Brain microvascular endothelial cell (primary cell): ENCODE data around the gene TAGAP.
A peak's percentile ranks its signal among the peaks of the same experiment; 100 is the strongest.
"Not testable (repeated sequence)": the region's sequence is repeated elsewhere in the genome, so short reads cannot be mapped to it uniquely, and the experiment has no call there.

Experiments
- DNase-seq: peaks from one replicate; pipeline ENCODE4 v3.0.0-alpha.2; 2020
- H3K27ac ChIP-seq: fragments of 250-450 bp; sonication (Bioruptor Pico); 2 replicates; pipeline ENCODE4 v1.5.1; 2020; ENCODE audit warnings: mild to moderate bottlenecking, moderate library complexity
- H3K27me3 ChIP-seq: fragments of 250-450 bp; sonication (Bioruptor Pico); replicated peaks from 2 replicates; pipeline ENCODE4 v1.5.1; 2020; ENCODE audit warnings: mild to moderate bottlenecking
- H3K36me3 ChIP-seq: fragments of 250-450 bp; sonication (Bioruptor Pico); replicated peaks from 2 replicates; pipeline ENCODE4 v1.5.1; 2020; ENCODE audit warnings: mild to moderate bottlenecking
- H3K4me3 ChIP-seq: 2 replicates; pipeline ENCODE4 v1.5.1; 2011; ENCODE audit warnings: low read depth, mild to moderate bottlenecking, control low read depth, low read length, moderate library complexity
- in situ Hi-C: cut with HindIII; loops from 2 replicates; pipeline ENCODE4 v1.10.0; 2017; ENCODE audit warnings: low sequenced_read_pairs, low pct_ligation_motif_present
- TF ChIP-seq, protein P1 (sequence below): IDR thresholded peaks from 2 replicates; pipeline ENCODE4 v1.5.1; 2011; ENCODE audit warnings: low read depth, mild to moderate bottlenecking, moderate library complexity, low read length, control low read depth, inconsistent platforms; ENCODE audit errors: missing control alignments

TAGAP gene

DNA sequence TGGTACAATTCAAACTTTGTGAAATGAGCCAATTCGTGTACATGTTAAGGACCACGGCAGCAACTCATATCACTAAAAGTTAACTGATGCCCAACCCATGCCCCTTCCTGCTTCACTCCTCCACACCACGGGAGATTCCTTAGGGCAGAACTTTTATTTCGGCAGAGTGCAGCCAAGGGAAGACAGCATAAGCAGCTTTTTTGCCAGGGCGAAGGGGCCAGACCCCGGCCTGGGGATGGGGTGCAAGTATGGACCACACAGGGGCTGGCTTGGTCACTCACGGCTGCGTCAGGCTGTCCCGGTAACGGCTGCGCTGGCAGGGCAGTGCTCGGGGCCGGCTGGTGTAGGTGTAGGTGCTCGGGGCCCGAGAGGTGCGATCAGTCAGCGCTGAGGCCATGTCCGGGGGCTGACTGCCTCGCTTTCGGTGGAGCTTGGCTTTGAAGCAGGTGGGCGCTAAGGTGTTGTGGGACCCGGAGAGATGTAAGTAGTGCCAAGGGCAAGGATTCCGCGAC is 45.6 kb downstream of the TAGAP start:
- in situ Hi-C loops, result no loop called here
- no peak for DNase-seq

DNA sequence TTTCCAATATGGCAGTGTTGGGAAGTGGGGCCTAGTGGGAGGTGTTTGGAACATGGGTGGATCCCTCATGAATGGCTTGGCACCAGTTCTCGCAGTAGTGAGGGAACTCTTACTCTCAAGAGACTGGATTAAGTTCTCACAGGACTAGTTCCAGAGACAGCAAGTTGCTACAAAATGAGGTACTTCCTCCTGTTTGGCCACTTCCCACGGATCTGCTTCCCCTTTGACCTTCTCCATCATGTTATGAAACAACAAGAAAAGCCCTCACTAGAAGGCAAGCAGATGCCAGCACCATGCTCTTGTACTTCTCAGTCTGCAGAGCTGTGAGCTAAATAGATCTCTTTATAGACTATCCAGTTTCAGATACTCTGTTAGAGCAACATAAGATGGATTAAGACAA is 47.9 kb downstream of the TAGAP start:
- TF ChIP-seq, protein P1, sequence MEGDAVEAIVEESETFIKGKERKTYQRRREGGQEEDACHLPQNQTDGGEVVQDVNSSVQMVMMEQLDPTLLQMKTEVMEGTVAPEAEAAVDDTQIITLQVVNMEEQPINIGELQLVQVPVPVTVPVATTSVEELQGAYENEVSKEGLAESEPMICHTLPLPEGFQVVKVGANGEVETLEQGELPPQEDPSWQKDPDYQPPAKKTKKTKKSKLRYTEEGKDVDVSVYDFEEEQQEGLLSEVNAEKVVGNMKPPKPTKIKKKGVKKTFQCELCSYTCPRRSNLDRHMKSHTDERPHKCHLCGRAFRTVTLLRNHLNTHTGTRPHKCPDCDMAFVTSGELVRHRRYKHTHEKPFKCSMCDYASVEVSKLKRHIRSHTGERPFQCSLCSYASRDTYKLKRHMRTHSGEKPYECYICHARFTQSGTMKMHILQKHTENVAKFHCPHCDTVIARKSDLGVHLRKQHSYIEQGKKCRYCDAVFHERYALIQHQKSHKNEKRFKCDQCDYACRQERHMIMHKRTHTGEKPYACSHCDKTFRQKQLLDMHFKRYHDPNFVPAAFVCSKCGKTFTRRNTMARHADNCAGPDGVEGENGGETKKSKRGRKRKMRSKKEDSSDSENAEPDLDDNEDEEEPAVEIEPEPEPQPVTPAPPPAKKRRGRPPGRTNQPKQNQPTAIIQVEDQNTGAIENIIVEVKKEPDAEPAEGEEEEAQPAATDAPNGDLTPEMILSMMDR, result no peak
- H3K36me3 ChIP-seq, result no peaks in the 10 kb centered on the region
- no peaks in the 10 kb centered on the region for H3K27me3 ChIP-seq
- no peak for DNase-seq
- H3K4me3 ChIP-seq, result no peak overlapping the region
- in situ Hi-C loops, result no loop called here
- no peak overlapping the region for H3K27ac ChIP-seq

More for the DNA sequence above, 45.6 kb downstream of the TAGAP start:
- H3K36me3 ChIP-seq, result no peaks in the 10 kb centered on the region
- H3K27ac ChIP-seq, result peak overlapping the region; percentile 71
- no peaks in the 10 kb centered on the region for H3K27me3 ChIP-seq
- H3K4me3 ChIP-seq, result peak overlapping the region; percentile 89
- TF ChIP-seq, protein P1, result no peak

DNA sequence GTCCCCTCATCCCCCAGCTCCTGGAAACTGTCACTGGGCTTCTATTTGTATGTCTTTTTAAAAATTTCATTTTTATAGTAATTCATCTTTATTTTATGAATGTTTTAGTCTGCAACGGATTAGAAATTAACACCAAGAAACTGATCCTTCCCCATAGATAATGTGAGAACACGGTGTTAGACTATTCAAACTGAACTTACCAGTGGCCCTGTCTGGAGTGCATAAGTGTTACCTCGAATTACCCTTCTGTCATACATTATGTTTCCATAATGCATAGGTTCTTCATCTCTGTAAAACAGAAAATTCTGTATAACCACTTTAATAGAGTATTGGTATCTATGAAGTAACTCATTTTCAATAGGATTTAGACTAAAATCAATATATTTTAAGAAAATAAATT is 51.2 kb downstream of the TAGAP start:
- Histone ChIP-seq H3K27me3 (no peaks in the 10 kb centered on the region), H3K4me3 (no peak overlapping the region), H3K27ac (no peak overlapping the region), H3K36me3 (no peaks in the 10 kb centered on the region)
- DNase-seq, result no peak
- in situ Hi-C loops, result no loop called here
- TF ChIP-seq, protein P1, result no peak

DNA sequence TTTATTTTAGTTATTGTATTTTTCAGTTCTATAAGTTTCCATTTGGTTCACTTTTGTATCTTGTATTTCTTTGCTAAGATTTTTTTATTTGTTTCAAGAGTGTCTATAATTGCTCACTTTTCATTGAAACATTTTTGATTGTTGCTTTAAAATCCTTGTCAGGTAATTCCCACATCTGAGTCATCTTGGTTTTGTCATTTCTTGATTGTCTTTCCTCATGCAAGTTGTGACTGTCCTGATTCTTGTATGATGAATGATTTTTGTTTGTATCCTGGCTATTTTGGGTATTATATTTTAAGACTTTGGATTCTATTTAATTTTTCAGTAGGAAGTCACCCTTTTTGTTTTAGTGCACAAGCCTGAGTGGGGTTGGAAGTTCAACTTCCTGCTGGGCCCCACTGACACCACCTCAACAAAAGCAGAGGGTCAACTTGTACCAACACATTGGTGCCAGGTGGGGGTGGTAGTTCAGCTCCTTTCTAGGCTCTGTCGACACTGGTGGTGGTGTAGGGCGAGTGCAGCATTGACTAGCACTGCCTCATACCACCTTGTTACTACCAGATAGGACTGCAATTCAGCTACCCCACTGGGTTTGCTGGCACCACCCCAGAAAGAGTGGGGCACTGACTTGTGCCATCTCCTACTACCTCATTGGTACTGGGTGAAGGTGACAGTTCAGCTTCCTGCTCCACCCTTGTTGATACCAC is 53.6 kb downstream of the TAGAP start:
- TF ChIP-seq, protein P1, result no peak
- in situ Hi-C loops, result no loop called here
- Histone ChIP-seq H3K27ac (no peak overlapping the region), H3K4me3 (no peak overlapping the region), H3K27me3 (no peaks in the 10 kb centered on the region), H3K36me3 (no peaks in the 10 kb centered on the region)
- no peak for DNase-seq

DNA sequence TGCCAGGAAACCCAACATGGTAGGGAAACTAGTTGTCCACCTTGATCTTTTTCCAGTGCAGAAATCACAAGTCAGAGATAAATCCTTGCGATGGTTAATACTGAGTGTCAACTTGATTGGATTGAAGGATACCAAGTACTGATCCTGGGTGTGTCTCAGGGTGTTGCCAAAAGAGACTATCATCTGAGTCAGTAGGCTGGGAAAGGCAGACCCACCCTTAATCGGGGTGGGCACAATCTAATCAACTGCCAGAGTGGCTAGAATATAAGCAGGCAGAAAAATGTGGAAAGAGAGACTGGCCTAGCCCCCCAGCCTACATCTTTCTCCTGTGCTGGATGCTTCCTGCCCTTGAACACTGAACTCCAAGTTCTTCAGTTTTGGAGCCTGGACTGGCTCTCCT is 55.1 kb downstream of the TAGAP start:
- DNase-seq, H3K27me3 ChIP-seq, H3K36me3 ChIP-seq, H3K4me3 ChIP-seq, in situ Hi-C loops, H3K27ac ChIP-seq: not testable (repeated sequence)

DNA sequence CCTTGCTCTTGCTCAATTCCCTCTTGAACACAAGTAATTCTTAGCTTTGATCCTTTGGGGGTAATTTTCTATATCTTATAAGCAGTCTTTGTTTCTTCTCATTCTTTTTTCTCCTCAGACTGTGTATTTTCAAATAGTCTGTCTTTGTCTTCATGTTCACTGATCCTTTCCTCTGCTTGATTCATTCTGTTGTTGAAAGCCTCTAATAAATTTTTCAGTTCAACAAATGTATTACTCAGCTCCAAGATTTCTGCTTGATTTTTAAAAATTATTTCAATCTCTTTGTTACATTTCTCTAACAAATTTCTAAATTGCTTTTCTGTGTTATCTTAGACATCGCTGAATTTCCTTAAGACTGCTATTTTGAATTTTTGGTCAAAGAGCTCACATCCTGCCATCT is 56.3 kb downstream of the TAGAP start:
- no peak for DNase-seq
- H3K4me3 ChIP-seq, result no peak overlapping the region
- in situ Hi-C loops, result no loop called here
- no peaks in the 10 kb centered on the region for H3K36me3 ChIP-seq
- TF ChIP-seq, protein P1, result no peak
- H3K27me3 ChIP-seq, result no peaks in the 10 kb centered on the region
- H3K27ac ChIP-seq, result no peak overlapping the region
